T-helper 22 cell (primary cell): Measurements from ENCODE around the gene DMAC2L.
"Not testable (repeated sequence)": the region's sequence is repeated elsewhere in the genome, so short reads cannot be mapped to it uniquely, and the experiment has no call there.

Experiments used
- DNase-seq: peaks from one replicate; pipeline ENCODE4 v3.0.0-alpha.2; 2020; ENCODE audit warnings: low read depth

DMAC2L gene

DNA sequence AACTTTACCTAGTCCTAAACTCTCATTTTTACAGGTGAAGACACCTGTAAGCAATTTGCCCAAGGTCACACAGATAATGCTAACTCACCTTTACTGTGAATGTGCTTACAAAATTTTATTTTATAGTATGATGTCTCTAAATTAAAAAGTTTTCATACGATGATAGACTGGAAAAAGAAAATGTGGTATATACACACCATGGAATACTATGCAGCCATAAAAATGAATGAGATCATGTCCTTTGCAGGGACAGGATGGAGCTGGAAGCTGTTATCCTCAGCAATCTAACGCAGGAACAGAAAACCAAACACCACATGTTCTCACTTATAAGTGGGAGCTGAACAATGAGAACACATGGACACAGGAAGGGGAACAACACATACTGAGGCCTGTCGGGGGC lies 44.2 kb downstream of the DMAC2L start:
- not testable (repeated sequence) for DNase-seq

DNA sequence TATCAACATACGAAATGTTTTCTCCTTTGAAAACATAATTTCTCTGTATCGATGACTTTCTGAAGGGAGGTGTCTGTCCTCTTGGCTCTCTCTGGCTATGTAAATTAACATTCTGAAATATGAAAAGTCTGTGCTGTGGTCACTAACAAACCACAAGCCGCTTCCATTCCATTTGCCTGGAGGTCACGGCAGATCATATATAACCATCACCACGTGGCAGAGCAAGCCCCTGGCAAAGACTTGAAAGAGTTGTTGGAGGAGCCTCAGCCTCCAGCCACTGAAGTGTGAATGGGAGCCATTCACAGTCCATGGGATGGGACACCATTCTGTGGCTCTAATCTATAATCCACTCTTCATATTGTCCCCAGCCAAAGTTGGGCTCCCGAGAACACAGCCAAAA lies 45.0 kb downstream of the DMAC2L start:
- no peak for DNase-seq

- DNase-seq: no peak
Measured at GRCh38 chr14:50357753-50358395, 45.8 kb downstream of the DMAC2L start.

- no peak for DNase-seq
Measured at GRCh38 chr14:50359631-50360030, 47.5 kb downstream of the DMAC2L start.

GRCh38 chr14:50360093-50360492 lies 48.0 kb downstream of the DMAC2L start:
- no peak for DNase-seq

- DNase-seq: no peak
Measured at GRCh38 chr14:50360851-50361250, 48.7 kb downstream of the DMAC2L start.

- not testable (repeated sequence) for DNase-seq
Measured at GRCh38 chr14:50361473-50362403, 49.6 kb downstream of the DMAC2L start.

DNA sequence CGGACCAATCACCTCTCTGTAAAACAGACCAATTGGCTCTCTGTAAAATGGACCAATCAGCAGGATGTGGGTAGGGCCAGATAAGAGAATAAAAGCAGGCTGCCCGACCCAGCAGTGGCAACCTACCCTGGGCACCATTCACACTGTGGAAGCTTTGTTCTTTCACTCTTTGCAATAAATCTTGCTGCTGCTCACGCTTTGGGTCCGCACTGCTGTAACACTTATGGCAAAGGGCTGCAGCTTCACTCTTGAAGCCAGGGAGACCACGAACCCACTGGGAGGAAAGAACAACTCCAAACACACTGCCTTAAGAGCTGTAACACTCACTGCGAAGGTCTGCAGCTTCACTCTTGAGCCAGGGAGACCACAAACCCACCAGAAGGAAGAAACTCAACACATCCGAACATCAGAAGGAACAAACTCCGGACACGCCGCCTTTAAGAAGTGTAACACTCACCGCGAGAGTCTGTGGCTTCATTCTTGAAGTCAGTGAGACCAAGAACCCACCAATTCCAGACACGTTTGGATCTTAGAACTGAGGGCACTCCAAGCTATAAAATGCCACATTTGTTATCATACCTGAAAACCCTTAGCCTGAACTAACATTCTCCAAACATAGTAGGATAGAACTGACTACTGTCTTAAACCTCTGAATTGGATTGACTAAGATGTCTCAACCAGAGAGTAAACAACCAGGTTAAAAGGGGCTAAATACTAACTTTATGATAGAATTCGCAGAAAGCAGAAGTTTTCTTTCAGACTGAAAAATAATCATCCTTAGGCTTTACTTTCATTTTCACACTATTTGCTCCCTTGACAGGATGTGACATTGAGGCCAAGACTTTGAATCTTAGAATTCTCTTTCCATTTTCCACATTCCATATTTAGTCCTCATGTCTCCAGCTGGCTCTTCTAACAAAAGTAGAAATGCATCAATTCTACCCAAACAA lies 50.9 kb downstream of the DMAC2L start:
- DNase-seq: no peak

DNA sequence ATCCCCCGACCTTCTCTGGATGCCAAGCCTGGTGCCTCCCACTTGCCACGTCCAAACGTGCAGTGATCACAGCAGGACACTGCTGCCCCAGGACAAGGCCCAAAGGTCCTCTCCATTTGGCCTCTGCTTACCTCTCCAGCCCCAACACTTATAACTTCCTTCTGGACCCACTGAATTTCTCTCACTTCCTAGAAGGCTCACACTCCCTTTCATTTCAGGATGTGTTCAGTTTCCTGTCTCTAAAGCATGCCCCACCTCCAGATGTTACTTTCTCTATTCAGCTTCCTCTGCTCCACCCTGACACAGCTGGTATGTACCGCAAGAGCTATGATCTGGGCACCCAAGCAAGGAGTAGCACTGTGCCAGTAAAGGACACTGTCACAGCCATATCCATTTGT lies 51.6 kb downstream of the DMAC2L start:
- DNase-seq: peak; percentile 13

DNA sequence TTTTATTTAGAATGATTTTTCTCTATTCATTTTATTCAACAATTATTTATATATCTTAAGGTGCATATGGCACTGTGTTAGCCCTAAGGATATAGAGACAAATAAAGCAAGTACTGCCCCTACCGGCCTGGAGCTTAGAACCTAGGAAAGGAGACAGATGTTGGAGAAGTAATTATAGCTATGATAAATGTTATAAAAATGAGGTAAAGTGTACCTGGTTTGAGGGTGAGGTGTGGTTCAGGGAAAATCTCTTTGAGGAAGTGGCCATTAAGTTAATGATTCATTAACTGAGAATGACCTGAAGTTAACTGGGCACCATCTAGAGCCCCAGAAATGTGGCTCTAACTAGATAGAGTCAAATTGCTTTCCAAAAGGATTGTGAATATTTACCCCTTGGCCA lies 52.7 kb downstream of the DMAC2L start:
- DNase-seq: no peak

- not testable (repeated sequence) for DNase-seq
Measured at GRCh38 chr14:50365572-50365971, 53.4 kb downstream of the DMAC2L start.

GRCh38 chr14:50366115-50366514 lies 54.0 kb downstream of the DMAC2L start:
- DNase-seq: no peak

DNA sequence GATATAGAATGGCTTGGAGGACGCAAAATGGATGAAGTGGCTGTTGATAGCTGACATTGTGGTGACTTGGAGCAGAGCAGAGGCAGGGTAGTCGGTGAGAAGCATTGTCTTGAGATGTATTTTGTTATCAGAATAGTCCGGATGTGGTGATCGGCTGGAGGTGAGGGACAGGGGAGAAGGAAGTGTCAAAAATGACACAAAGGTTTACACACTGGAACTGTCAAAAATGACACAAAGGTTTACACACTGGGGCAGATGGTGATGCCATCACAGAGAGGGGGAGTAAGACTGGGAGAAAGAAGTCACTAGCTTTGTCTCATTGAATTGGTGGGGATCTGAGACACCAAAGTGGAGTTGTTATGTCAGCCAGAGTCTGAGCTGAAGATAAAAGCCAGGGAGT lies 54.5 kb downstream of the DMAC2L start:
- no peak for DNase-seq

DNA sequence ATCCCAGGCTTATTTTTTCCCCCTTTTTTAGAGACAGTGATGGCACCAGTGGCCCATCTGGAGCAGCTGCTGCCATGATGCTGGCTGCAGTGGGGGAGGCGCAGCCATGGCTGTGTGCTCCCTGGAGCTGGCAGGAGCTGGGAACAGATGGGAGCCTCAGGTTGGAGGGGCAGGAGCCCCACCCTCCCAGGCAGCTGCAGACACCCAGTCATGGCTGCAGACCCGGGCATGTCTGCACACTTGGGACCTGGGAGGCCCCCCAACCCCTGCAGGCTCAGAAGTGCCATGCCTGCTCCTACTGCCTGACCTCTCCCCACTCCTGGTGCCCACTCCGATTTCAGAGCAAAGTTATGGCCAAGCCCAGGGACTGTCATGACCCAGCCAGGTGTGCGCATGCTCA lies 59.4 kb downstream of the DMAC2L start:
- no peak for DNase-seq

GRCh38 chr14:50373959-50374358 lies 61.8 kb downstream of the DMAC2L start:
- no peak for DNase-seq

DNA sequence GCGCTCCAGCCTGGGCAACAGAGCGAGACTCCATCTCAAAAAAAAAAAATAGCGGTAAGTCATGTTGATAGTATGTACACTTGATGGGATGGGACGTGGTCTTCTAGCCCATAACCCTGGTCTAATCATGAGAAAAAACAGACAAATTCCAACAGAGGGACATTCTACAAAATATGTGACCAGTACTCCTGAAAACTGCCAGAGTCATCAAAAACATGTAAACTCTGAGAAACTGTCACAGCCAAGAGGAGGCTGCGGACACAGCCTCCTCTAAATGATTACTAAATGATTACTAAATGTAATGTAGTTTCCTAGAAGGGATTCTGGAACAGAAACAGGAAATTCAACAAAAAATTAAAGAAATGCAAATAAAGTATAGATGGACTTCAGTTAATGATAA lies 63.6 kb downstream of the DMAC2L start:
- DNase-seq: no peak
